ENCODE measurements around the gene AOX1.

The AOX1 gene

GRCh38 chr2:200588076-200588678, 2.4 kb downstream of the AOX1 start:
- H3K27ac ChIP-seq = no peak overlapping the region
- no peak for TF ChIP-seq CTCF (IDR thresholded peaks at IDR 0.05; ENCODE audit: low read depth, low read length, missing control alignments)
- H3K27me3 ChIP-seq (replicated peaks) = no peaks in the 10 kb centered on the region
- in situ Hi-C loops (cut with HindIII; ENCODE audit: low pct_ligation_motif_present, low sequenced_read_pairs) = no loop called here
- H3K4me3 ChIP-seq (ENCODE audit: low read depth, low read length) = no peak overlapping the region
- no peak for DNase-seq
- H3K36me3 ChIP-seq (replicated peaks) = no peaks in the 10 kb centered on the region

GRCh38 chr2:200590090-200590489, 4.3 kb downstream of the AOX1 start:
- DNase-seq = no peak
- Histone ChIP-seq H3K27ac (no peak overlapping the region), H3K4me3 (ENCODE audit: low read depth, low read length) (no peak overlapping the region), H3K27me3 (replicated peaks) (no peaks in the 10 kb centered on the region), H3K36me3 (replicated peaks) (no peaks in the 10 kb centered on the region)
- TF ChIP-seq CTCF (IDR thresholded peaks at IDR 0.05; ENCODE audit: low read depth, low read length, missing control alignments) = no peak
- in situ Hi-C loops (cut with HindIII; ENCODE audit: low pct_ligation_motif_present, low sequenced_read_pairs) = no loop called here

- no peak overlapping the region for H3K4me3 ChIP-seq (ENCODE audit: low read depth, low read length)
Measured at GRCh38 chr2:200591308-200591707, 5.5 kb downstream of the AOX1 start.

GRCh38 chr2:200592406-200593075, 6.7 kb downstream of the AOX1 start:
- H3K27me3 ChIP-seq (replicated peaks) = no peaks in the 10 kb centered on the region
- peak; percentile 37 for DNase-seq
- H3K27ac ChIP-seq = no peak overlapping the region
- H3K36me3 ChIP-seq (replicated peaks) = no peaks in the 10 kb centered on the region
- H3K4me3 ChIP-seq (ENCODE audit: low read depth, low read length) = no peak overlapping the region
- in situ Hi-C loops (cut with HindIII; ENCODE audit: low pct_ligation_motif_present, low sequenced_read_pairs) = no loop called here
- no peak for TF ChIP-seq CTCF (IDR thresholded peaks at IDR 0.05; ENCODE audit: low read depth, low read length, missing control alignments)

More at GRCh38 chr2:200591308-200591707, 5.5 kb downstream of the AOX1 start:
- Histone ChIP-seq H3K36me3 (replicated peaks) (no peaks in the 10 kb centered on the region), H3K27ac (no peak overlapping the region), H3K27me3 (replicated peaks) (no peaks in the 10 kb centered on the region)
- no peak for TF ChIP-seq CTCF (IDR thresholded peaks at IDR 0.05; ENCODE audit: low read depth, low read length, missing control alignments)
- in situ Hi-C loops (cut with HindIII; ENCODE audit: low pct_ligation_motif_present, low sequenced_read_pairs) = no loop called here
- no peak for DNase-seq

DNA sequence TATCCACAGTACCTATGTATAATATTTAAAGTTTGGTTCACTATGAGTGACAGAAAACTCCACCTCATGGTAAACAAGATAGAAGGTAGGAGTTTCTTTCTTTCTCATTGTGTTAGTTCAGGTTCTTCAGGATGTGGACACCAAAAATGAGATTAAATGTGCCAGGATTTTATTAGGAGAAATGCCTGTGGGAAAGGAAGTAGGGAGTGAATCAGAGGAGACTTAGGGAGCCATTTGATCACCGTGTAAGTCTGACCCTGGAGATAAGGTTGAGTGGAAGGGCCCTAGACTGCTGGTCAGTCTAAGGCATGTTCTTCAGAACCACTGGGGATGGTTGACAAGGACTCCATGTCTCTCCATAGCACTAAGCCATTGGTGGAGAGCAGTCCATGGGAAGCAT, 8.1 kb downstream of the AOX1 start:
- in situ Hi-C loops (cut with HindIII; ENCODE audit: low pct_ligation_motif_present, low sequenced_read_pairs) = no loop called here
- H3K27me3 ChIP-seq (replicated peaks) = no peaks in the 10 kb centered on the region

More for the DNA sequence above, 8.1 kb downstream of the AOX1 start:
- no peak overlapping the region for H3K4me3 ChIP-seq (ENCODE audit: low read depth, low read length)
- no peak overlapping the region for H3K27ac ChIP-seq
- TF ChIP-seq CTCF (IDR thresholded peaks at IDR 0.05; ENCODE audit: low read depth, low read length, missing control alignments) = no peak
- no peaks in the 10 kb centered on the region for H3K36me3 ChIP-seq (replicated peaks)
- DNase-seq = no peak
